Measurements from ENCODE around the gene MYH16. TPM values are rescaled to one million over a fixed set of nuclear protein-coding genes. Genes with fewer than 3 reads are reported as not detected.
A peak's percentile ranks its signal among the peaks of the same experiment; 100 is the strongest.

The MYH16 gene
- total and polyA plus RNA-seq, 9 of the 15 experiments (the other 6 are each of a cell fraction or from before 2014, with no cell fraction given): 0.09 TPM; not detected in 8

DNA sequence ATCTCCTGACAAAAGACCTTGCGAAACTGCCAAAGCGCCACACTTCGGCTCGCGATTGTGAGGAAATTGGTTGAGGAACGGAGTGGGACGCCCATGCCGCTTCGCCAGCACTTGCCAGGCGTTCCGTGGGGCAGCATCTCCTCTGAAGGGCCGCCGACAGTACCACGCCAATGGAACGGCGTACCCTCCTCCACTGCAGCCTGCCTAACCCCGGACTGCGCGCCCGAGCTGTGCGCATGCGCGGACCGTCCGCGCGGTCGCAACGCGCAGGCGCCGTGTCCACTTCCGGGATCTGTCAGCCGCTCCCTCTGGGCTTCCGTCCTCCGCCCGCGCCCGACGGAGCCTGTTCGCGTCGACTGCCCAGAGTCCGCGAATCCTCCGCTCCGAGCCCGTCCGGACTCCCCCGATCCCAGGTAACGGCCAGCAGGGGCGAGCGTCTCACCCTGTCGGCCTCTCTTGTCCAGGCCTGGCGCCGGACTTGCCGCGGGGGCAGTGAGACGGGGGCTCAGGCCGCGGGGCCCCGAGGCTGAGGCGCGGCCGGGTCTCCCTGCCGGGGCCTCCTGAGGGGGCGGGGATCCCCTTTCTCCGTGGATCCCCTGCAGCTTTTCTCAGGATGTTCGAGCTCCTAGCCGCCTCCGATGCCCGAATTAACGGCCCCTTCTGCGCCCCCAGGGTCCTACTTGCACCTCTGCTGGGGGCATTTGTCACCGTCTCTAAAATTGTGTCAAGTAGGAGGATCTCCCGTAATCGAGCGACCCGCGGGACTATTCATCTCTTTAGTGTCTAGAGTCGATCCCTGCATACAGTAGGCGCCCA, 53.2 kb downstream of the MYH16 start, which contains the start of gene ARPC1A (continued):
- no peak for TF ChIP-seq REST (IDR thresholded peaks at IDR 0.05; ENCODE audit: borderline replicate concordance)
- peak; percentile 79; the same call in 1 of the 2 replicates for TF ChIP-seq REST (CRISPR knock-in tag; IDR thresholded peaks at IDR 0.05; ENCODE audit: low read depth)
- peak; percentile 38; the same call in 1 of the 2 replicates for TF ChIP-seq SMARCE1 (IDR thresholded peaks at IDR 0.05)
- TF ChIP-seq EZH2 (IDR thresholded peaks at IDR 0.05; ENCODE audit: borderline replicate concordance, low read depth, low read length): no peak
- no peak for TF ChIP-seq POLR3A (IDR thresholded peaks at IDR 0.05; ENCODE audit: borderline replicate concordance, extremely low read depth, insufficient read depth, insufficient read length)
- no peak for TF ChIP-seq NR4A1 (CRISPR knock-in tag; IDR thresholded peaks at IDR 0.05)
- TF ChIP-seq NR4A1 (tag; IDR thresholded peaks at IDR 0.05): no peak
- no peak for TF ChIP-seq NCOA6 (IDR thresholded peaks at IDR 0.05)
- TF ChIP-seq CTCFL (IDR thresholded peaks at IDR 0.05; ENCODE audit: borderline replicate concordance, insufficient read depth, low read depth, low read length, poor library complexity, severe bottlenecking): peak; percentile 6
- 0 out of 2 replicates have a peak, but pooled peaks have one; percentile 49 for TF ChIP-seq HNRNPL (IDR thresholded peaks at IDR 0.05; ENCODE audit: low read depth, low read length)
- no peak for TF ChIP-seq ZBTB43 (CRISPR knock-in tag; IDR thresholded peaks at IDR 0.05)
- TF ChIP-seq ELF1 (tag; IDR thresholded peaks at IDR 0.05): peak; percentile 99
- TF ChIP-seq XRCC4 (IDR thresholded peaks at IDR 0.05; ENCODE audit: extremely low read depth, insufficient read depth, insufficient read length): no peak
- TF ChIP-seq ZBTB7A (IDR thresholded peaks at IDR 0.05; ENCODE audit: borderline replicate concordance, control insufficient read depth, low read depth, low read length): peak; percentile 79

All from K562 (cell line).